Activated naive CD8-positive, alpha-beta T cell treated with anti-CD3 and anti-CD28 coated beads, Interleukin-2, amount 50 U/mL, for 24 hours (primary cell): ENCODE measurements around the gene ARVCF.
A peak's percentile ranks its signal among the peaks of the same experiment; 100 is the strongest.

Experiments used
- ATAC-seq: fragments of 150-1000 bp; cut with Tn5 transposase; one replicate; pipeline ENCODE4 v1.10.0; 2021
- DNase-seq: peaks from one replicate; pipeline ENCODE4 v3.0.0; 2021
- H3K27ac Mint-ChIP-seq: one replicate; pipeline ENCODE4 v1.8.0; 2021; ENCODE audit warnings: mild to moderate bottlenecking, mixed read lengths
- H3K27me3 Mint-ChIP-seq: one replicate; pipeline ENCODE4 v1.8.0; 2021; ENCODE audit warnings: mixed read lengths
- H3K36me3 Mint-ChIP-seq: one replicate; pipeline ENCODE4 v1.8.0; 2021; ENCODE audit warnings: low read depth, mixed read lengths
- H3K4me1 Mint-ChIP-seq: one replicate; pipeline ENCODE4 v1.8.0; 2021; ENCODE audit warnings: mixed read lengths
- H3K4me3 Mint-ChIP-seq: one replicate; pipeline ENCODE4 v1.8.0; 2021; ENCODE audit warnings: mild to moderate bottlenecking, moderate library complexity, mixed read lengths
- H3K9me3 Mint-ChIP-seq: one replicate; pipeline ENCODE4 v1.8.0; 2021; ENCODE audit warnings: mixed read lengths

ARVCF gene

GRCh38 chr22:19968450-19968891 is 48.2 kb downstream of the ARVCF start:
- Mint-ChIP-seq H3K27me3 (no peaks in the 10 kb centered on the region), H3K27ac (no peak overlapping the region), H3K36me3 (peaks cover 10% of the 10 kb centered on the region), H3K4me3 (no peak overlapping the region), H3K4me1 (peaks cover 5% of the 10 kb centered on the region), H3K9me3 (no peaks in the 10 kb centered on the region)
- DNase-seq (no peak), ATAC-seq (no peak)

DNA sequence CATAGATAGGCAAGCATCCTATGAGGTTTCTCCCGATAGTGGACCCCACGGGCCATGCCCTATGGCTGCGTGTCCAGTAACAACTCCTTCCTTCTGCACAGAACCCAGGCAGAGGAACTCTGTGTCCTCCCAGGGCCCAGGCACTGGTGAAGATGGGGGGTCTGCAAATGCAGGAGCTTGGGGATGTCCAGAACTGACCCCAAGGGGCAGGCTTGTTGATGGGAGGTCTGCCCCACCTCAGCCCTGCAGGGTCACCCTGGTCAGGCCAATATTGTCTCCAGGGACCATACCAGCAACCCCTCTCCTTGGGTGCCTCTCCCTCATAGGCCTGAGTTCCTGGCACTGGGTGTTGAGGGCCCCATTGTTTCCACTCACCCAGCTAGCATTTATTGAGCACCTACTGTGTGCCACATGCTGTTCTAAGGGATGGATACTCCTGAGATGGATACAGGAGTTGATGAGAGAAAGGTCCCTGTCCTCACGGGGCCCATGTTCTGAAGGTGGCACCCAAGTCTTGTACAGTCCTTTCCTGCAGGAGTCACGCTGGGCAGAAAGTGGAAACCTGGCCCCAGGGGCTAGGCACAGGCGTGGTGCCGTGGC is 48.7 kb downstream of the ARVCF start:
- Mint-ChIP-seq H3K4me3 (no peak overlapping the region), H3K4me1 (peaks cover 8% of the 10 kb centered on the region)

GRCh38 chr22:19966908-19967750 is 49.5 kb downstream of the ARVCF start:
- DNase-seq (no peak), ATAC-seq (no peak)
- Mint-ChIP-seq H3K27ac (no peak overlapping the region), H3K9me3 (no peaks in the 10 kb centered on the region), H3K4me1 (peaks cover 10% of the 10 kb centered on the region), H3K4me3 (no peak overlapping the region), H3K27me3 (no peaks in the 10 kb centered on the region), H3K36me3 (peaks cover 10% of the 10 kb centered on the region)

More for the DNA sequence above, 48.7 kb downstream of the ARVCF start:
- ATAC-seq (no peak), DNase-seq (no peak)
- Mint-ChIP-seq H3K36me3 (peaks cover 10% of the 10 kb centered on the region), H3K27me3 (no peaks in the 10 kb centered on the region), H3K9me3 (no peaks in the 10 kb centered on the region), H3K27ac (no peak overlapping the region)

DNA sequence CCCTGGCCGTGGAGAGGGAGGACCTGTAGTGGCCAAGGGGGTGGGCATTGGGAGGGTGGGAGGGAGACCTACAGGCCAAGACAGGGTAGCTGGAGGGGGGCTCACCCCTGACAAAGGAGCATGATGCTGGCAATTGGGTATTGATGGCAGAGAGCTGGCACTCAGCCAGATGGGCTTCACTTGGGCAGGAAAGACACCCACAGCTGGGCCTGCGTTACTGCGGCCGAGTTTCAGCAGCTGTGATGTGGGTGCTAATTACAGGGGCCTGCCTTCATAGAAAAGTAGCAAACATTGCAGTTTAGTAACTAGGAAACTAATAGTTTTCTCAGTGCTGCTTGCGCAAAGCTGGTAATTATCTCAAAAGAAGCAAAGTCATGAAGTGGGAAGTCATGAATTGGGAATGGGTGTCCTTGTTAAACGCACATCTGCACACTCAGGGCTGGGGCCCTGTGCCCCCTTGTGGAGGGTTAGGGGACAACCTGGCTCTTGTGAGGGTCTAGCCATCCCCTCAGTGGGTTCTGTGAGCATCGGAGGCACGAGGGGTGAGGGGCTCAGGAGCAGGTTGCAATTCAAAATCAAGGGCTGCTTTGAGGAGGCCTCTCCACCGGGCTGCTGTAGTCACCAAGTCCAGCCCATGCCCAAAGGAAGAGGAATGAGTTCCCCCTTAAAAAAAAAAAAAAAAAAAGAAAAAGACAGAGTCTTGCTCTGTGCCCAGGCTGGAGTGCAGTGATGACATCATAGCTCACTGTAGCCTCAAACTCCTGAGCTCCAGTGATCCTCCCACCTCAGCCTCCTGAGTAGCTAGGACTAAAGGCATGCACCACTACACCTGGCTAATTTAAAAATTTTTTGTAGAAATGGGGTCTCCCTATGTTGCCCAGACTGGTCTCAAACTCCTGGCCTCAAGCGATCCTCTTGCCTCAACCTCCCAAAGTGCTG is 50.6 kb downstream of the ARVCF start:
- H3K27me3 Mint-ChIP-seq: no peaks in the 10 kb centered on the region
- ATAC-seq (no peak), DNase-seq (no peak)
- H3K9me3 Mint-ChIP-seq: no peaks in the 10 kb centered on the region
- H3K27ac Mint-ChIP-seq: no peak overlapping the region
- H3K36me3 Mint-ChIP-seq: peaks cover 10% of the 10 kb centered on the region
- H3K4me1 Mint-ChIP-seq: peaks cover 10% of the 10 kb centered on the region
- no peak overlapping the region for H3K4me3 Mint-ChIP-seq

DNA sequence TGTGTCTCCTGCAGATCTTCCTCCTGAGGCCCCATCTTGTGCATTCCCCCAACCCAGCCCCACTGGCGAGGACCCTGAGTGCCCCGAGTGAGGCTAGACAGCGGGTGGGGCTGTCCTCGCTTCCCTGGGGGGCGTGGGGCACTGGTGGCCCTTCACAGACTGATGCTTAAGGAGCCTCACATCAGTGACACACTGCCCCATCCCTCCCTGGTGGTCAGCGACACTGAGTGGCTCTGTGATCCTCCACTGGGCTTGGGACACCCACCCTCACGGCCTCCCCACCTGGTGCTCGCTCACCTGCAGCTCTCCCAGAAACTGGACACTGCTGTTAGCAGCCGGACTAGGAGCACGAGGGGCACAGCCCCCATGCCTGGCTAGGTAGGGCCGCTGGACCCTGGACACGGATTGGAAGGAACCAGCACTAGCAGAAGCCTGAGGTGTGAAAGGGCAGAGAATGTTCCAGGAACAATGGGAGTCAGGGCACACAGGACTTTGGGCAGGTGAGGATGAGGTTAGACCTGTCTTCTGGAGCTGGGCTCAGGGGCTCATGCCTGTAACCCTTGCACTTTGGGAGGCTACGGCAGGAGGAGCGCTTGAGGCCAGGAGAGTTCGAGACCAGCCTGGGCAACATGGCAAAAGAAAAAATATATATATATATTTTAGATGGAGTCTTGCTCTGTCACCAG is 51.8 kb downstream of the ARVCF start:
- no peak for ATAC-seq
- Mint-ChIP-seq H3K9me3 (no peaks in the 10 kb centered on the region), H3K4me3 (no peak overlapping the region)

DNA sequence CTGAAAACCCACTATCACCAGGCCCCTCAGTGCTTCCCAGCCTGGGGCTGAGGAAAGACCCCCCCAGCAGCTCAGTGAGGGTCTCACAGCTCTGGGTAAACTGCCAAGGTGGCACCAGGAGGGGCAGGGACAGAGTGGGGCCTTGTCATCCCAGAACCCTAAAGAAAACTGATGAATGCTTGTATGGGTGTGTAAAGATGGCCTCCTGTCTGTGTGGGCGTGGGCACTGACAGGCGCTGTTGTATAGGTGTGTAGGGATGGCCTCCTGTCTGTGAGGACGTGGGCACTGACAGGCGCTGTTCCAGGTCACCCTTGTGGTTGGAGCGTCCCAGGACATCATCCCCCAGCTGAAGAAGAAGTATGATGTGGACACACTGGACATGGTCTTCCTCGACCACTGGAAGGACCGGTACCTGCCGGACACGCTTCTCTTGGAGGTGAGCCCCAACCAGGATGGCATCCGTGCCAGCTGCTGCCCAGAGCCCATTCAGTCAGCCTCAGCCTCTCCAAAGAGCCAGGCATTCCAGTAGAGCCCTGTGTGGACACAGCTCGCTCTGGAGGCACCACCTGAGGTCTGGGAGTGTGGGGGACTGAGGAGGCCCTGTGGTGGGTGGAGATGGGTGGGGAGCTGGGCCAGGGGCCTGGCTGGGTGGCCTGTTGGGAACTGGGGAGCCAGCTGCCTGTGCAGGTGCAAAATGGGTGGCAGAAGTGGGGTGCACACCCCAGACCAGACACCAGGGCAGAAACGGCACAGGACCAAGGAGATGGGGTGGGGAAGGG is 52.6 kb downstream of the ARVCF start:
- H3K27me3 Mint-ChIP-seq: no peaks in the 10 kb centered on the region
- peaks cover 14% of the 10 kb centered on the region for H3K4me1 Mint-ChIP-seq
- H3K4me3 Mint-ChIP-seq: no peak overlapping the region
- H3K36me3 Mint-ChIP-seq: peaks cover 10% of the 10 kb centered on the region
- ATAC-seq: no peak
- DNase-seq: no peak
- H3K9me3 Mint-ChIP-seq: no peaks in the 10 kb centered on the region
- H3K27ac Mint-ChIP-seq: no peak overlapping the region

More for the DNA sequence above, 51.8 kb downstream of the ARVCF start:
- Mint-ChIP-seq H3K27ac (no peak overlapping the region), H3K36me3 (peaks cover 10% of the 10 kb centered on the region), H3K27me3 (no peaks in the 10 kb centered on the region), H3K4me1 (peaks cover 14% of the 10 kb centered on the region)
- no peak for DNase-seq

DNA sequence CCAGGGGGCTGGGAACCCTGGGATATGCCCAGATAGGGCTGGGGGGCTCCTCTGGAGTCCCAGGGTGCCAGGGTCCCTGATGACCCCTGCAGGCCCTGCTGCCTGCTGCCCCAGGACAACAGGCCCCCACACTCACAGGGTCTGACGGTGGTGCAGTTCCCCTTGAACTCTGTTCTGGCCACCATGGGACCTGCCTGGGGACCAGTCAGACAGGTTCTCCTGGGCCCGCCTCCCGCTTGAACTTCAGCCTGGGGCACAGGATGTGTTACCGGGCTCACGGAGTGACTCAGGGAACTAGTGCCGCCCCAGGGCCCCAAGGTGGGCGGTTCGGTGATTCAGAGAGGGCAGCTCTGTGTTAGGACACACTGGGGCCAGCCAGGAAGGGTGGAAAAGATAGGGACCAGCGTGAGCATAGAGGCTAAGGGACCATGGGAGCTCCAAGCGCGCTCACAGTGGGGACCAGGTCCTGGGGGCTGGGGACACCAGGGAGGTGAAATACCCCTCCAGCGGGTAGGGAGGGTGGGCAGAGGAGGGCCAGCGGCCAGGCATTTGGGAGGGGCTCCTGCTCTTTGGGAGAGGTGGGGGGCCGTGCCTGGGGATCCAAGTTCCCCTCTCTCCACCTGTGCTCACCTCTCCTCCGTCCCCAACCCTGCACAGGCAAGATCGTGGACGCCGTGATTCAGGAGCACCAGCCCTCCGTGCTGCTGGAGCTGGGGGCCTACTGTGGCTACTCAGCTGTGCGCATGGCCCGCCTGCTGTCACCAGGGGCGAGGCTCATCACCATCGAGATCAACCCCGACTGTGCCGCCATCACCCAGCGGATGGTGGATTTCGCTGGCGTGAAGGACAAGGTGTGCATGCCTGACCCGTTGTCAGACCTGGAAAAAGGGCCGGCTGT is 53.5 kb downstream of the ARVCF start:
- Mint-ChIP-seq H3K9me3 (no peaks in the 10 kb centered on the region), H3K27me3 (no peaks in the 10 kb centered on the region), H3K4me1 (peaks cover 14% of the 10 kb centered on the region), H3K27ac (no peak overlapping the region), H3K36me3 (peaks cover 10% of the 10 kb centered on the region), H3K4me3 (no peak overlapping the region)
- peak; percentile 58 for ATAC-seq
- no peak for DNase-seq

DNA sequence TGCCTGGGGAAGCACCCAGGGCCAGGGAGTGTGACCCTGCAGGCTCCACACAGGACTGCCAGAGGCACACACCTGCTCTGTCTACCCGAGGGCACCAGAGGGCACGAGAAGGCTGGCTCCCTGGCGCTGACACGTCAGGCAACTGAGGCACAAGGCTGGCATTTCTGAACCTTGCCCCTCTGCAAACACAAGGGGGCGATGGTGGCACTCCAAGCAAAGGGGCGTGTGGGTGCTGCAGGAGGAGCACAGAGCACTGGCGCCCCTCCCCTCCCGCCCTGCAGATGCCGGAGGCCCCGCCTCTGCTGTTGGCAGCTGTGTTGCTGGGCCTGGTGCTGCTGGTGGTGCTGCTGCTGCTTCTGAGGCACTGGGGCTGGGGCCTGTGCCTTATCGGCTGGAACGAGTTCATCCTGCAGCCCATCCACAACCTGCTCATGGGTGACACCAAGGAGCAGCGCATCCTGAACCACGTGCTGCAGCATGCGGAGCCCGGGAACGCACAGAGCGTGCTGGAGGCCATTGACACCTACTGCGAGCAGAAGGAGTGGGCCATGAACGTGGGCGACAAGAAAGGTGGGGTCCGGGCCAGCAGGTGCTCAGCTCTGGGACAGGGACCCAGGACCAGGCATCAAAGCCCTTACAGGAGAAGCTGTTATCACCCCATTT is 54.2 kb downstream of the ARVCF start:
- no peak overlapping the region for H3K4me3 Mint-ChIP-seq
- H3K27ac Mint-ChIP-seq: no peak overlapping the region
- peaks cover 14% of the 10 kb centered on the region for H3K4me1 Mint-ChIP-seq
- H3K27me3 Mint-ChIP-seq: no peaks in the 10 kb centered on the region
- ATAC-seq: peak; percentile 58
- peaks cover 9% of the 10 kb centered on the region for H3K36me3 Mint-ChIP-seq
- DNase-seq: peak; percentile 72
- no peaks in the 10 kb centered on the region for H3K9me3 Mint-ChIP-seq

DNA sequence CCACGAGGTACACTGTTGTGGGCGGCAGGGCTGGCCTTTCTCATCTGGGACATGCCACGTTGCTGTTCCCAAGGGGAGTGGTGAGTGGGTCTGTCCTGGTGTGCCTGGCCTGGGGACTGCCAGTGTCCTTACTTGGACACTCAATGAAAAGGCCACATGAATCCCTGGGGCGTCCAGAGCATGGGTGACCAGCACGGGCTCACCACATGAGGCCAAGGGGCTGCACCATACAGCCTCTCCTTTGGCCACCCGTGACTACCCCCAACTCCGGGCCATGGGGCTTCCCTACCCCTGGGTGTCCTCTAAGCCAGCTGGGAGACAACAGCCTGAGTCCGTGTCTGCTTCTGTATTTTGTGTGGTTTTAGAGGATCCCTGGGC is 54.8 kb downstream of the ARVCF start:
- no peaks in the 10 kb centered on the region for H3K9me3 Mint-ChIP-seq
- DNase-seq (no peak), ATAC-seq (no peak)
- H3K4me3 Mint-ChIP-seq: no peak overlapping the region
- no peaks in the 10 kb centered on the region for H3K27me3 Mint-ChIP-seq
- H3K27ac Mint-ChIP-seq: no peak overlapping the region
- H3K4me1 Mint-ChIP-seq: peaks cover 14% of the 10 kb centered on the region
- peaks cover 5% of the 10 kb centered on the region for H3K36me3 Mint-ChIP-seq

DNA sequence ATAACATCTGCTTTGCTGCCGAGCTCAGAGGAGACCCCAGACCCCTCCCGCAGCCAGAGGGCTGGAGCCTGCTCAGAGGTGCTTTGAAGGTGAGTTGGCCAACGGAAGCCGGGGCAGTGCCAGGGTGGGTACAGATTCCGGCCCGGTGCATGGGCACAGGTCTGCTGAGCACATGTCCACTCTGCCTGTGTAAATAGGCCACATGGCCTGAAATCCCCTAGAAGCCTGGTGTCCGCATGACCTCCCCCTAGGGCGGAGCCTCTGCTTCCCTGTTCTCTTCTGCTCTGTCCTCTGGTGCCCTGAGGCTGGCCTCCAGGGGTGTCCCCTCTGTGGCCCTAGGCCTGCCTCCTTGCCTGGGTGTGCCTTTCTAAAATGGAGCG is 55.4 kb downstream of the ARVCF start:
- H3K4me1 Mint-ChIP-seq: peaks cover 14% of the 10 kb centered on the region
- DNase-seq (no peak), ATAC-seq (no peak)
- H3K36me3 Mint-ChIP-seq: peaks cover 5% of the 10 kb centered on the region
- no peak overlapping the region for H3K27ac Mint-ChIP-seq
- no peak overlapping the region for H3K4me3 Mint-ChIP-seq
- no peaks in the 10 kb centered on the region for H3K27me3 Mint-ChIP-seq
- H3K9me3 Mint-ChIP-seq: no peaks in the 10 kb centered on the region

DNA sequence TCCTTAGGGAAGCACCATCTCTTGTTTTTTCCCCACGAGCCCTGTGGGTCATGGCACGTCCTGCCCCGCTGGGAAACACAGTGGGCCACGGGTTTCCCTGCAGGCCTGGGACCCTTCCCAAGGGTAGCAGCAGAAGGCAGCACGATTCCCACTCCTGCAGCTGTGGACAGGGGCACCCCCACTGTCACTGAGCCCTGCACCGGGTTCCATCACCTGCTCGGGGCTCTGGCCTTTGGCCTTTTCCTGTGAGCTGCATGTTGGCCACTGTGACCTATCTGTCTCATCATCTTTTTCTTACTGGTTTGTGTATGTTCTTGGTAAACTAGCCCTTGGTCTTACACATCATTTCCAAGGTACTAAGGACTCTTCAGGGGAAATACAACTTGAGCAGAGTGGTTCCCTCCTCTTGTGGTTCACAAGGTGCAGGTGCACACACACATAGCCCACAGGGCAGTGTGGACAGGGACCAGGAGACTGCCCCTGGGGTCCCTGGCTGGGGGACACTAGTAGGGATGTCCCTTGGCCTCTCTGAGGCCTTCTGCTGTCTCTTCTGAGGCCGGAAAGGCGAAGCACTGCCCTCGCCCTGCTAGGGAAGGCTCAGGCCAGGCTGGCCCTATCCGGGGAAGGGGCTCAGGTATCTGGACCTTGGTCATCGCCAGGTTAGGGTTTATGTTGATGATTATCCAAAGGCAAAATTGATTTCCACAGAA is 56.0 kb downstream of the ARVCF start:
- H3K27me3 Mint-ChIP-seq: no peaks in the 10 kb centered on the region
- no peak overlapping the region for H3K4me3 Mint-ChIP-seq
- DNase-seq (no peak), ATAC-seq (no peak)
- H3K36me3 Mint-ChIP-seq: peaks cover 5% of the 10 kb centered on the region
- peaks cover 16% of the 10 kb centered on the region for H3K4me1 Mint-ChIP-seq
- H3K27ac Mint-ChIP-seq: no peak overlapping the region
- no peaks in the 10 kb centered on the region for H3K9me3 Mint-ChIP-seq
